IPS-11a (cell line): ENCODE measurements around the gene TMEM72.

Source experiments
- H3K4me3 ChIP-seq: one replicate; pipeline ENCODE4 v1.5.1; 2013; ENCODE audit warnings: low read depth, low read length, control low read depth

The TMEM72 gene

GRCh38 chr10:44917848-44918247 lies 6.7 kb downstream of the TMEM72 start:
- no peak overlapping the region for H3K4me3 ChIP-seq

- H3K4me3 ChIP-seq: no peak overlapping the region
Observed at GRCh38 chr10:44920252-44920651, 9.1 kb downstream of the TMEM72 start.

- no peak overlapping the region for H3K4me3 ChIP-seq
Observed at GRCh38 chr10:44921061-44921460, 9.9 kb downstream of the TMEM72 start.

- H3K4me3 ChIP-seq: no peak overlapping the region
Observed at GRCh38 chr10:44921506-44921905, 10.4 kb downstream of the TMEM72 start.

- H3K4me3 ChIP-seq: no peak overlapping the region
Observed at GRCh38 chr10:44922021-44922420, 10.9 kb downstream of the TMEM72 start.

GRCh38 chr10:44922796-44923545 lies 11.8 kb downstream of the TMEM72 start:
- no peak overlapping the region for H3K4me3 ChIP-seq

GRCh38 chr10:44923611-44924010 lies 12.5 kb downstream of the TMEM72 start:
- H3K4me3 ChIP-seq: no peak overlapping the region

GRCh38 chr10:44924261-44925040 lies 13.3 kb downstream of the TMEM72 start:
- H3K4me3 ChIP-seq: no peak overlapping the region

- no peak overlapping the region for H3K4me3 ChIP-seq
Observed at GRCh38 chr10:44925224-44925623, 14.1 kb downstream of the TMEM72 start.

- H3K4me3 ChIP-seq: no peak overlapping the region
Observed at GRCh38 chr10:44925811-44926750, 14.9 kb downstream of the TMEM72 start.

GRCh38 chr10:44926751-44927351 lies 15.7 kb downstream of the TMEM72 start:
- H3K4me3 ChIP-seq: no peak overlapping the region

- H3K4me3 ChIP-seq: no peak overlapping the region
Observed at GRCh38 chr10:44927352-44927751, 16.2 kb downstream of the TMEM72 start.

GRCh38 chr10:44928462-44928861 lies 17.3 kb downstream of the TMEM72 start:
- H3K4me3 ChIP-seq: no peak overlapping the region

GRCh38 chr10:44929356-44930255 lies 18.5 kb downstream of the TMEM72 start:
- no peak overlapping the region for H3K4me3 ChIP-seq

- H3K4me3 ChIP-seq: no peak overlapping the region
Observed at GRCh38 chr10:44930904-44931620, 19.9 kb downstream of the TMEM72 start.

- no peak overlapping the region for H3K4me3 ChIP-seq
Observed at GRCh38 chr10:44931621-44932516, 20.7 kb downstream of the TMEM72 start.

- H3K4me3 ChIP-seq: no peak overlapping the region
Observed at GRCh38 chr10:44932517-44933450, 21.6 kb downstream of the TMEM72 start.
